Panc1 (cell line): Measurements from ENCODE around the gene CAMSAP2. TPM values are rescaled to one million over a fixed set of nuclear protein-coding genes. Genes with fewer than 3 reads are reported as not detected.

ENCODE experiments used
- ATAC-seq: fragments of 200-7000 bp; cut with Tn5 transposase; 2 replicates; pipeline ENCODE4 v1.9.1; 2020; ENCODE audit warnings: mild to moderate bottlenecking, moderate library complexity
- BruUV-seq: library from RNA; stranded (reverse); fragments of 400-500 nt; replicated peaks from 2 replicates; lab custom pipeline; 2021; lab: Mats Ljungman, UMichigan
- CTCF ChIA-PET: fragments of 300-600 bp; sonication (Branson Sonifier 250); formaldehyde crosslinking; loops from one replicate; lab custom pipeline; 2022; ENCODE audit warnings: antibody characterized with exemption; lab: Charles Lee
- POLR2A ChIA-PET: fragments of 300-600 bp; sonication (Branson Sonifier 250); formaldehyde crosslinking; loops from one replicate; lab custom pipeline; 2022; ENCODE audit warnings: antibody characterized with exemption; lab: Charles Lee
- DNase-seq: peaks from one replicate; pipeline ENCODE4 v3.0.0-alpha.2; 2010; ENCODE audit warnings: low read depth, low spot score
- H3K27ac ChIP-seq: 2 replicates; pipeline ENCODE4 v1.5.1; 2011; ENCODE audit warnings: mild to moderate bottlenecking, low read length, inconsistent platforms
- H3K27me3 ChIP-seq: fragments of 200-500 bp; sonication (Bioruptor generic); 2 replicates; pipeline ENCODE4 v1.6.0; 2014; ENCODE audit warnings: low read length, inconsistent platforms; ENCODE audit not compliant: control insufficient read depth, insufficient read depth
- H3K36me3 ChIP-seq: fragments of 200-500 bp; sonication (Bioruptor generic); 2 replicates; pipeline ENCODE4 v1.5.1; 2014; ENCODE audit warnings: inconsistent platforms, mild to moderate bottlenecking, low read length, moderate library complexity; ENCODE audit not compliant: control insufficient read depth, insufficient read depth
- H3K4me1 ChIP-seq: 2 replicates; pipeline ENCODE4 v1.5.1; 2011; ENCODE audit warnings: inconsistent platforms, mild to moderate bottlenecking, low read length, moderate library complexity; ENCODE audit not compliant: control insufficient read depth, insufficient read depth
- H3K4me3 ChIP-seq, 2 experiments: 2 replicates each; pipeline ENCODE4 v1.5.1; 2011 to 2012; ENCODE audit warnings: low read depth in 2 of 2, low read length in 2 of 2, mild to moderate bottlenecking in 2 of 2, inconsistent platforms in 1 of 2, moderate library complexity in 1 of 2
- H3K9me3 ChIP-seq: fragments of 200-500 bp; sonication (Bioruptor generic); 2 replicates; pipeline ENCODE4 v1.5.1; 2014; ENCODE audit warnings: low read depth, mild to moderate bottlenecking, inconsistent platforms, low read length, moderate library complexity; ENCODE audit not compliant: control insufficient read depth, insufficient read depth
- CTCF ChIP-seq: fragments of 450-650 bp; IDR thresholded peaks from 2 replicates; pipeline ENCODE4 v1.5.1; 2017; ENCODE audit warnings: mild to moderate bottlenecking
- POLR2AphosphoS5 ChIP-seq: IDR thresholded peaks from 2 replicates; pipeline ENCODE4 v1.6.1; 2012; ENCODE audit warnings: mild to moderate bottlenecking, low read depth, low read length, moderate library complexity
- REST ChIP-seq, 2 experiments: IDR thresholded peaks; 2 replicates each; pipeline ENCODE4 v1.6.1; 2011 to 2012; ENCODE audit warnings: low read depth in 2 of 2, control low read depth in 1 of 2, low read length in 1 of 2, mild to moderate bottlenecking in 1 of 2, moderate library complexity in 1 of 2; ENCODE audit not compliant: insufficient read depth in 1 of 2
- SIN3A ChIP-seq: IDR thresholded peaks from 2 replicates; pipeline ENCODE4 v1.6.1; 2012; ENCODE audit warnings: low read depth, mild to moderate bottlenecking, low read length, moderate library complexity, borderline replicate concordance; ENCODE audit not compliant: insufficient read depth
- TCF7L2 ChIP-seq: IDR thresholded peaks from 2 replicates; pipeline ENCODE4 v1.6.1; 2011; ENCODE audit warnings: mild to moderate bottlenecking, low read depth, low read length, inconsistent platforms
- in situ Hi-C: cut with HindIII; loops from 2 replicates; pipeline ENCODE4 v1.10.0; 2016; ENCODE audit warnings: low sequenced_read_pairs, low pct_unique_long_range_greater_than_20kb
- intact Hi-C: fragments of 100-400 bp; cut with micrococcal nuclease; formaldehyde crosslinking; loops from one replicate; pipeline ENCODE4 v1.10.0; 2022; ENCODE audit not compliant: unreplicated experiment
- total RNA-seq: library from RNA; stranded (reverse); gene quantifications from one replicate; pipeline ENCODE4 v1.2.1, GENCODE V29; 2021; ENCODE audit not compliant: unreplicated experiment

Gene CAMSAP2
- total RNA-seq, 1 experiment from 2014 or later: 40.1 TPM

- in situ Hi-C loops (no loop called here), intact Hi-C loops (no loop called here)
- TF ChIP-seq POLR2AphosphoS5: no peak
- TF ChIP-seq CTCF: no peak
- no peaks in the 10 kb centered on the region for H3K9me3 ChIP-seq
- H3K27me3 ChIP-seq: peaks cover 3% of the 10 kb centered on the region
- no TSS peak for BruUV-seq
- H3K27ac ChIP-seq: no peak overlapping the region
- DNase-seq (no peak), ATAC-seq (no peak)
- CTCF ChIA-PET: interaction anchor here (0.6 to 0.9 kb wide), 2 partner anchors 29 to 342 kb away, joined by 5 to 6 read pairs; no protein-coding TSS in a partner anchor
- no peaks in the 10 kb centered on the region for H3K4me1 ChIP-seq
- H3K36me3 ChIP-seq: no peaks in the 10 kb centered on the region
- no peak overlapping the region for H3K4me3 ChIP-seq
- POLR2A ChIA-PET: interaction anchor here (0.6 to 0.7 kb wide), 2 partner anchors 40 to 42 kb away, joined by 3 to 8 read pairs; no protein-coding TSS in a partner anchor
These were observed 138.3 kb downstream of the CAMSAP2 start for GRCh38 chr1:200877010-200877409.

GRCh38 chr1:200877839-200878551, 139.3 kb downstream of the CAMSAP2 start:
- intact Hi-C loops: no loop called here
- no peaks in the 10 kb centered on the region for H3K4me1 ChIP-seq
- no TSS peak for BruUV-seq
- TF ChIP-seq POLR2AphosphoS5 (no peak), REST (IDR thresholded peaks at IDR 0.05; ENCODE audit: insufficient read depth in 1 of 2, low read depth in 2 of 2, low read length in 1 of 2) (no peak), TCF7L2 (no peak), SIN3A (no peak), CTCF (no peak)
- no peaks in the 10 kb centered on the region for H3K36me3 ChIP-seq
- DNase-seq (no peak), ATAC-seq (no peak)
- in situ Hi-C loops: no loop called here
- POLR2A ChIA-PET: interaction anchor here (0.6 to 0.7 kb wide), 2 partner anchors 13 to 41 kb away, joined by 3 to 8 read pairs; no protein-coding TSS in a partner anchor
- H3K4me3 ChIP-seq: no peak overlapping the region
- CTCF ChIA-PET: interaction anchor here (0.9 kb wide), 1 partner anchor 28 kb away, joined by 5 read pairs; no protein-coding TSS in a partner anchor
- H3K27ac ChIP-seq: no peak overlapping the region
- H3K9me3 ChIP-seq: no peaks in the 10 kb centered on the region
- peaks cover 3% of the 10 kb centered on the region for H3K27me3 ChIP-seq
